Thoracic aorta (tissue), 2 donors: ENCODE results near the gene TMEM52. TPM values are rescaled to one million over a fixed set of nuclear protein-coding genes. Genes with fewer than 3 reads are reported as not detected.

ENCODE experiments used
- ATAC-seq: fragments of 150-250 bp; one replicate; pipeline ENCODE4 v1.8.0; 2017; ENCODE audit warnings: low read depth; ENCODE audit not compliant: insufficient number of reproducible peaks, low FRiP score
- DNase-seq: peaks from one replicate; pipeline ENCODE4 v3.0.0-alpha.2; 2020; ENCODE audit warnings: low spot score
- H3K27ac ChIP-seq, 2 donors: fragments of 200-600 bp; sonication (generic); 1 replicate in 1 of 2; 2 replicates in 1 of 2; pipeline ENCODE4 v1.5.1; 2016; ENCODE audit warnings: mild to moderate bottlenecking in 2 of 2, moderate library complexity in 2 of 2
- H3K27me3 ChIP-seq: fragments of 200-600 bp; sonication (generic); replicated peaks from 2 replicates; pipeline ENCODE4 v1.6.0; 2016; ENCODE audit warnings: mild to moderate bottlenecking; ENCODE audit not compliant: insufficient read depth
- H3K36me3 ChIP-seq: fragments of 200-600 bp; sonication (generic); one replicate; pipeline ENCODE4 v1.5.1; 2016
- H3K4me1 ChIP-seq, 2 donors: fragments of 200-600 bp; sonication (generic); 1 replicate in 1 of 2; 2 replicates in 1 of 2; pipeline versions ENCODE4 v1.5.1 to v1.6.0; 2016; ENCODE audit warnings: low read depth in 2 of 2, mild to moderate bottlenecking in 1 of 2; ENCODE audit not compliant: control insufficient read depth in 1 of 2
- H3K4me3 ChIP-seq: fragments of 200-600 bp; sonication (generic); 2 replicates; pipeline ENCODE4 v1.5.1; 2016; ENCODE audit warnings: mild to moderate bottlenecking
- H3K9me3 ChIP-seq: fragments of 200-600 bp; sonication (generic); 2 replicates; pipeline ENCODE4 v1.5.1; 2016
- CTCF ChIP-seq: fragments of 200-600 bp; sonication (generic); IDR thresholded peaks from one replicate; pipeline ENCODE4 v1.5.1; 2019; ENCODE audit warnings: antibody characterized with exemption
- total RNA-seq, 2 donors: library from RNA; depleted of rRNA; stranded (reverse); fragments of >200 nt; gene quantifications; one replicate each; pipeline versions ENCODE4 v1.1.0 to v1.2.3, GENCODE V29; 2016

TMEM52 gene
- total RNA-seq, 2 donors from 2014 or later, result not detected

- ATAC-seq, result no peak
Observed at GRCh38 chr1:1895456-1896336, 23.4 kb downstream of the TMEM52 start.

GRCh38 chr1:1895060-1895418, 24.0 kb downstream of the TMEM52 start:
- no peak for TF ChIP-seq CTCF
- Histone ChIP-seq H3K36me3 (no peaks in the 10 kb centered on the region), H3K27me3 (no peaks in the 10 kb centered on the region), H3K27ac (no peak overlapping the region), H3K9me3 (no peaks in the 10 kb centered on the region), H3K4me1 (peaks cover 9 to 36% of the 10 kb centered on the region in 2 donors), H3K4me3 (no peak overlapping the region)
- DNase-seq (no peak), ATAC-seq (no peak)

More at GRCh38 chr1:1895456-1896336, 23.4 kb downstream of the TMEM52 start:
- no peaks in the 10 kb centered on the region for H3K36me3 ChIP-seq
- H3K27me3 ChIP-seq, result no peaks in the 10 kb centered on the region
- peaks cover 9 to 36% of the 10 kb centered on the region in 2 donors for H3K4me1 ChIP-seq
- H3K4me3 ChIP-seq, result no peak overlapping the region
- no peak for DNase-seq
- no peaks in the 10 kb centered on the region for H3K9me3 ChIP-seq
- no peak for TF ChIP-seq CTCF
- H3K27ac ChIP-seq, result no peak overlapping the region

GRCh38 chr1:1894354-1895059, 24.6 kb downstream of the TMEM52 start:
- DNase-seq (no peak), ATAC-seq (no peak)
- TF ChIP-seq CTCF, result no peak
- Histone ChIP-seq H3K4me1 (peaks cover 9 to 37% of the 10 kb centered on the region in 2 donors), H3K9me3 (no peaks in the 10 kb centered on the region), H3K27ac (peak overlapping the region in 1 of 2 donors; percentile 45), H3K4me3 (no peak overlapping the region), H3K27me3 (no peaks in the 10 kb centered on the region), H3K36me3 (no peaks in the 10 kb centered on the region)

GRCh38 chr1:1893997-1894353, 25.1 kb downstream of the TMEM52 start:
- H3K27ac ChIP-seq, result peak overlapping the region in 1 of 2 donors; percentile 45
- no peaks in the 10 kb centered on the region for H3K27me3 ChIP-seq
- H3K4me1 ChIP-seq, result peaks cover 10 to 42% of the 10 kb centered on the region in 2 donors
- H3K9me3 ChIP-seq, result no peaks in the 10 kb centered on the region
- DNase-seq (no peak), ATAC-seq (no peak)
- H3K36me3 ChIP-seq, result no peaks in the 10 kb centered on the region
- H3K4me3 ChIP-seq, result no peak overlapping the region
- TF ChIP-seq CTCF, result no peak

GRCh38 chr1:1893291-1893985, 25.6 kb downstream of the TMEM52 start:
- no peak for DNase-seq
- no peak for ATAC-seq
- Histone ChIP-seq H3K9me3 (no peaks in the 10 kb centered on the region), H3K27me3 (no peaks in the 10 kb centered on the region), H3K4me3 (no peak overlapping the region), H3K36me3 (no peaks in the 10 kb centered on the region), H3K4me1 (peaks cover 15 to 48% of the 10 kb centered on the region in 2 donors), H3K27ac (no peak overlapping the region)
- no peak for TF ChIP-seq CTCF
